GM12875 (cell line): ENCODE data around the gene INSR.
"Not testable (repeated sequence)": the region's sequence is repeated elsewhere in the genome, so short reads cannot be mapped to it uniquely, and the experiment has no call there.

Source experiments
- H3K4me3 ChIP-seq: one replicate; pipeline ENCODE4 v1.5.1; 2011; ENCODE audit warnings: low read depth, low read length, control low read depth
- TF ChIP-seq, protein P1 (sequence below): IDR thresholded peaks from 2 replicates; pipeline ENCODE4 v1.5.1; 2011; ENCODE audit warnings: low read depth, mild to moderate bottlenecking, control low read depth, inconsistent platforms, low read length, moderate library complexity, borderline replicate concordance; ENCODE audit not compliant: insufficient read depth

Gene INSR

DNA sequence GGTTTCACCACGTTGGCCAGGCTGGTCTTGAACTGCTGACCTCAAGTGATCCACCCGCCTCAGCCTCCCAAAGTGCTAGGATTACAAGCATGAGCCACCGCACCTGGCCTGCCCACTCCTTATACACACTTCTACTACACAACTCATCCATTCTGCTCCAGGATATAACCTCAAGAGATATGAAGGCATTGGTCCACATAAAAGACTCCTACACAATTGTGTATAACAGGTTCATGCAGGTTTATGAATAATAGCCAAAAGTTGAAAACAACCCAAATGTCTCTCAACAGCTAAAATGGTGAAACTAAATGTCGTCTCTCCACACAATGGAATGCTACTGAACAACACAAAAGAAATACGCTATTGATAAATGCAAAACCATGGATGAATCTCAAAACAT lies 58.1 kb downstream of the INSR start:
- TF ChIP-seq, protein P1, sequence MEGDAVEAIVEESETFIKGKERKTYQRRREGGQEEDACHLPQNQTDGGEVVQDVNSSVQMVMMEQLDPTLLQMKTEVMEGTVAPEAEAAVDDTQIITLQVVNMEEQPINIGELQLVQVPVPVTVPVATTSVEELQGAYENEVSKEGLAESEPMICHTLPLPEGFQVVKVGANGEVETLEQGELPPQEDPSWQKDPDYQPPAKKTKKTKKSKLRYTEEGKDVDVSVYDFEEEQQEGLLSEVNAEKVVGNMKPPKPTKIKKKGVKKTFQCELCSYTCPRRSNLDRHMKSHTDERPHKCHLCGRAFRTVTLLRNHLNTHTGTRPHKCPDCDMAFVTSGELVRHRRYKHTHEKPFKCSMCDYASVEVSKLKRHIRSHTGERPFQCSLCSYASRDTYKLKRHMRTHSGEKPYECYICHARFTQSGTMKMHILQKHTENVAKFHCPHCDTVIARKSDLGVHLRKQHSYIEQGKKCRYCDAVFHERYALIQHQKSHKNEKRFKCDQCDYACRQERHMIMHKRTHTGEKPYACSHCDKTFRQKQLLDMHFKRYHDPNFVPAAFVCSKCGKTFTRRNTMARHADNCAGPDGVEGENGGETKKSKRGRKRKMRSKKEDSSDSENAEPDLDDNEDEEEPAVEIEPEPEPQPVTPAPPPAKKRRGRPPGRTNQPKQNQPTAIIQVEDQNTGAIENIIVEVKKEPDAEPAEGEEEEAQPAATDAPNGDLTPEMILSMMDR: no peak
- no peak overlapping the region for H3K4me3 ChIP-seq

DNA sequence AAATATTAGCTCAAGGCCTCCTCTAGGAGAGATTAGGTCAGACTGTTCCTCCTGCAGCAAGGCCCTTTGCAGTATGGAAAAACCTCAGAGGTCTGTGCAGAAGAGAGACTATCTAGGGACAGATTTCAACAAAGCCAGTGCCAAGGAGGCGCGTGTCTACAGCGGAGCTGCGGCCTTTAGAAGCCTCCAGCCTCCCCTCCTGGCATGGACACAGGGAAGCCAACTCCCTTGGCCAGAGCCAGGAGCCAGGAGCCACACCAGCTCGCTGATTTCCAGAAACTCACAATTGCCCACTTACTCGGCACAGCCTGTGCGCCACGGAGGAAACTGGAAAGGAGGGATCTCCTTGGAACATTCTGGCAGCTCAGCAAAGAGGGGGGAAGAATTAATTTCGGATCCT lies 63.4 kb downstream of the INSR start:
- TF ChIP-seq, protein P1: no peak
- H3K4me3 ChIP-seq: no peak overlapping the region

DNA sequence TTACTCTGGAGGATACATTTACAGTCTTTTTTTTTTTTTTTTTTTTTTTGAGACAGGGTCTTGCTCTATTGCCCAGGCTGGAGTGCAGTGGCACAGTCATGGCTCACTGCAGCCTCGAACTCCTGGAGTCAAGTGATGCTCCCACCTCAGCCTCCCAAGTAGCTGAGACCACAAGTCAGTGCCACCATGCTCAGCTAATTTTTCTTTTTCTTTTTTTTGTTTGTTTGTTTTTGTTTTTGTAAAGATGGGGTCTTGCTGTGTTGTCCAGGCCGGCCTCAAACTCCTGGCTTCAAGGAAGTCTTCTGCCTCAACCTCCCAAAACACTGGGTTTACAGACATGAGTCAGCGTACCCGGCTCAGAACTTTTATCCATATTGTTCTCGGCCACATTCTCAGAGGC lies 64.5 kb downstream of the INSR start:
- TF ChIP-seq, protein P1: no peak
- no peak overlapping the region for H3K4me3 ChIP-seq

DNA sequence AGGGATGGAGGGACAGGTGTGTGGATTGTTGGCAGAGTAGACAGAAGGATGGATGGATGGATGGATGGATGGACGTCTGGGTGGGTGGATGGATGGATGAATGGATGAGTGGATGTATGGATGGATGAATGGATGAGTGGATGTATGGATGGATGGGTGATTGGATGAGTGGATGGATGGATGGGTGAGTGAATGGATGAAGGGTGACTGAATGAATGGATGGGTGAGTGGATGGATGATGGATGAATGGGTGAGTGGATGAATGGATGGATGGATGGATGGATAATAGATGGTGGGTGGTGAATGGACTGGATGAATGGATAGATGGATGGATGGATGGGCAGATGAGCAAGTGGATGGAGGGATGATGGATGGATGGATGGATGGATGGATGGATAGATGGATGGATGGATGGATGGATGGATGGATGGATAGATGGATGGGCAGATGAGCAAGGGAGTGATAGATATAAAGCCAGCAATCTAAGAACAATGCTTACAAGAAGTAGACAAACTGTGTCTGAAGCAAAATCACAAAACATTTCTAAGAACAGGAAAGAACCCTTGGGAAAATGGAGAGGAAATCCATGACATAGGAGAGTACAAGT lies 65.2 kb downstream of the INSR start:
- no peak overlapping the region for H3K4me3 ChIP-seq
- TF ChIP-seq, protein P1: no peak

DNA sequence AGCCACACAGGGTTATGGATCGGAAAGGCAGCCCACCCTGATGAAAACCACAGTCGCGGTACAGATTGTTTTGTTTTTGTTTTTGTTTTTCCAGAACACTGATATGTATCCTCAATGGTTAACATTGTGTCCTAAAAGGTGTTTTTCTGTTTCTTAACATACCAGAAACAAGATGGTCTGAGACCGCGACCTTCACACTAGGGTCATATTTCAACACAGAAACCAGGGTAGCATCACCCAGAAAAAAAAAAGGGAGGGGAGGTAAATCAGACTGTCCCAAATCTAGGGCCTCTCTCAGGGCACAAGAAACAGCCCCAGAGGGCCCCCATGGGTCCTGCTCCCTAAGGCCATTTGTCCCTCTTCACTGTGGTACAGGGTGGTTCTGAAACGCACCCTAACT lies 66.5 kb downstream of the INSR start:
- TF ChIP-seq, protein P1: no peak
- H3K4me3 ChIP-seq: no peak overlapping the region

DNA sequence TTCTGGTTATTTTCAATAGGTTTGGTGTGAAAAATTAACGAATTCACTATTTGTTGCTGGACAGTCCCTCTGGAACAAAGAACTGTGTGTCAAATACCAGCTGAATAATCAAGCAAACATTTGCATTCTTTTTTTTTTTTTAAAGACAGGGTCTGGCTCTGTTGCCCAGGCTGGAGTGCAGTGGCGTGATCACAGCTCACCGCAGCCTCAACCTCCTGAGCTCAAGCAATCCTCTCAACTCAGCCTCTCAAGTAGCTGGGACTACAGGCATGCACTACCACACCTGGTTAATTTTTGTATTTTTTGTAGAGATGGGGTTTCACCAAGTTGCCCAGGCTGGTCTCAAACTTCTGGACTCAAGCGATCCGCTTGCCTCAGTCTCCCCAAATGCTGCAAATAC lies 67.1 kb downstream of the INSR start:
- H3K4me3 ChIP-seq: not testable (repeated sequence)

DNA sequence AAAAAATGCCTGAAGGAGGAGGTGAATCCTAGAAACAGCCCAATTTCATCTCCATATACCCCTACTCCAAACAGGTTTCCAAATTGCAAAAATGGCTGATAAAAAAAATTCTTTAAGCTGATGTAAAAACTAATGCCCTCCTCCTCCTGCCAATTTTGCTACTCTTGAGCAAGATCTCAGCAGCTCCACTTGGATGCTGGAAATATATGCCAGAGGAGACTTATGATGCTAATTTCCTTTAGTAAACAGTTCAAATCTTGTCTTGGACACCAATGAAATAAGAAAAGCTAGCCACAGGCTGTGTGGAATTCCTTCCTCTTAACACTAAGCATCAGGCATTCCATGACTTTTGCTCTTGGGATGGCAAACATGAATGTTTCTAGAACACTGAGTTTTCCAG lies 67.5 kb downstream of the INSR start:
- no peak overlapping the region for H3K4me3 ChIP-seq
- TF ChIP-seq, protein P1: no peak

DNA sequence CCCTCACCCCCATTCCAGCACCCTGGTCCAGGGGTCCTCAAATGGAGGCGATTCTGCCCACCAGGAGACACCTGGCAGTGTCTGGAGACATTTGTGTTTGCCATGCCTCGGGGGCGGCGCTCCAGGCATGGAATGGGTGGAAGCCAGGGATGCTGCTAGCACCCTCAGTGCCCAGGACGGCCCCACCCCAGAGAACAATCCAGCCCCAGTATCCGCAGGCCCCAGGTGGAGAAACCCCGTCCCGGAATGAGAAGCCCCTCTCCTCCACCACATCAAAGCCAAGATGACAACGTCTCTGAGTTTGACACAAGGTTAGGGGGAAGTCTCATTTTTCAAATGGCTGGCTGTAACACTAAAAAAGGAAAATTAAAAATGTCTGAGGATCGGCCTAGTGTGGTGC lies 68.5 kb downstream of the INSR start:
- TF ChIP-seq, protein P1: no peak
- no peak overlapping the region for H3K4me3 ChIP-seq
